ENCODE results near the gene IMPDH1. TPM values are rescaled to one million over a fixed set of nuclear protein-coding genes. Genes with fewer than 3 reads are reported as not detected.

Gene IMPDH1
- total RNA-seq, 2 experiments from 2014 or later: 52.9 to 57.7 TPM

GRCh38 chr7:128431754-128432153 is 22.0 kb upstream of the IMPDH1 start:
- Mint-ChIP-seq H3K4me1 (ENCODE audit: low read depth) (no peaks in the 10 kb centered on the region), H3K27me3 (peaks cover 12% of the 10 kb centered on the region), H3K4me3 (no peak overlapping the region), H3K9me3 (no peaks in the 10 kb centered on the region), H3K27ac (no peak overlapping the region), H3K36me3 (no peaks in the 10 kb centered on the region)
- intact Hi-C loops (cut with micrococcal nuclease): no loop called here
- DNase-seq: no peak
- CTCF ChIA-PET: interaction anchor here (1.1 to 2.6 kb wide), 3 partner anchors 24 to 31 kb away, joined by 3 to 24 read pairs (median 4); partner anchors contain the start of gene HILPDA
- POLR2A ChIA-PET: no interaction called here

- Mint-ChIP-seq H3K4me1 (ENCODE audit: low read depth) (no peaks in the 10 kb centered on the region), H3K9me3 (no peaks in the 10 kb centered on the region), H3K4me3 (no peak overlapping the region), H3K27ac (no peak overlapping the region), H3K36me3 (no peaks in the 10 kb centered on the region), H3K27me3 (peaks cover 12% of the 10 kb centered on the region)
- no peak for DNase-seq
- ChIA-PET POLR2A (no interaction called here), CTCF (interaction anchor here (1.3 to 8.9 kb wide), 3 partner anchors 17 to 29 kb away, joined by 4 to 381 read pairs (median 24); no protein-coding TSS in a partner anchor)
- intact Hi-C loops (cut with micrococcal nuclease): no loop called here
These were observed 21.4 kb upstream of the IMPDH1 start for GRCh38 chr7:128431221-128431620.

- Mint-ChIP-seq H3K9me3 (no peaks in the 10 kb centered on the region), H3K27ac (no peak overlapping the region), H3K4me3 (no peak overlapping the region), H3K27me3 (peaks cover 12% of the 10 kb centered on the region), H3K36me3 (no peaks in the 10 kb centered on the region), H3K4me1 (ENCODE audit: low read depth) (no peaks in the 10 kb centered on the region)
- ChIA-PET CTCF (interaction anchor here (1.3 to 8.9 kb wide), 3 partner anchors 18 to 45 kb away, joined by 4 to 381 read pairs (median 45); partner anchors contain the start of gene METTL2B), POLR2A (no interaction called here)
- intact Hi-C loops (cut with micrococcal nuclease): no loop called here
- no peak for DNase-seq
These were observed 20.4 kb upstream of the IMPDH1 start for GRCh38 chr7:128430207-128430606.

- H3K9me3 Mint-ChIP-seq: no peaks in the 10 kb centered on the region
- POLR2A ChIA-PET: interaction anchor here (1.1 to 1.3 kb wide), 2 partner anchors 33 to 34 kb away, joined by 4 to 7 read pairs; no protein-coding TSS in a partner anchor
- peak; percentile 30 for DNase-seq
- H3K4me3 Mint-ChIP-seq: no peak overlapping the region
- intact Hi-C loops (cut with micrococcal nuclease): loop anchor here (1.0 to 10.0 kb wide), 3 partner anchors 32 to 455 kb away; partner anchors contain the start of gene ATP6V1F
- peaks cover 9% of the 10 kb centered on the region for H3K27me3 Mint-ChIP-seq
- no peaks in the 10 kb centered on the region for H3K36me3 Mint-ChIP-seq
- no peaks in the 10 kb centered on the region for H3K4me1 Mint-ChIP-seq (ENCODE audit: low read depth)
- no peak overlapping the region for H3K27ac Mint-ChIP-seq
- CTCF ChIA-PET: interaction anchor here (0.7 to 8.9 kb wide), 29 partner anchors 9 to 459 kb away, joined by 3 to 381 read pairs (median 7); partner anchors contain the start of genes HILPDA, IMPDH1, METTL2B and RBM28
These were observed 17.6 kb upstream of the IMPDH1 start for GRCh38 chr7:128427289-128427891.

GRCh38 chr7:128425850-128426249 is 16.1 kb upstream of the IMPDH1 start:
- no peaks in the 10 kb centered on the region for H3K9me3 Mint-ChIP-seq
- no peaks in the 10 kb centered on the region for H3K36me3 Mint-ChIP-seq
- ChIA-PET CTCF (interaction anchor here (0.7 to 8.9 kb wide), 29 partner anchors 11 to 542 kb away, joined by 3 to 381 read pairs (median 6); partner anchors contain the start of genes HILPDA, IMPDH1, METTL2B and RBM28), POLR2A (interaction anchor here (1.2 kb wide), 1 partner anchor 21 kb away, joined by 5 read pairs; no protein-coding TSS in a partner anchor)
- peak; percentile 89 for DNase-seq
- intact Hi-C loops (cut with micrococcal nuclease): loop anchor here (1.0 to 10.0 kb wide), 5 partner anchors 16 to 456 kb away; partner anchors contain the start of gene ATP6V1F
- H3K4me1 Mint-ChIP-seq (ENCODE audit: low read depth): no peaks in the 10 kb centered on the region
- no peak overlapping the region for H3K27ac Mint-ChIP-seq
- H3K27me3 Mint-ChIP-seq: peaks cover 9% of the 10 kb centered on the region
- no peak overlapping the region for H3K4me3 Mint-ChIP-seq

GRCh38 chr7:128424686-128425275 is 15.0 kb upstream of the IMPDH1 start:
- no peaks in the 10 kb centered on the region for H3K36me3 Mint-ChIP-seq
- no peaks in the 10 kb centered on the region for H3K4me1 Mint-ChIP-seq (ENCODE audit: low read depth)
- H3K27me3 Mint-ChIP-seq: peaks cover 9% of the 10 kb centered on the region
- ChIA-PET CTCF (interaction anchor here (0.7 to 8.9 kb wide), 20 partner anchors 12 to 134 kb away, joined by 3 to 381 read pairs (median 18); partner anchors contain the start of genes HILPDA, IMPDH1, METTL2B and RBM28), POLR2A (interaction anchor here (1.2 kb wide), 1 partner anchor 20 kb away, joined by 5 read pairs; no protein-coding TSS in a partner anchor)
- H3K4me3 Mint-ChIP-seq: no peak overlapping the region
- intact Hi-C loops (cut with micrococcal nuclease): loop anchor here (1.0 to 10.0 kb wide), 5 partner anchors 14 to 458 kb away; partner anchors contain the start of gene ATP6V1F
- no peak for DNase-seq
- H3K27ac Mint-ChIP-seq: no peak overlapping the region
- no peaks in the 10 kb centered on the region for H3K9me3 Mint-ChIP-seq

GRCh38 chr7:128422842-128423241 is 13.1 kb upstream of the IMPDH1 start:
- ChIA-PET CTCF (interaction anchor here (0.9 to 8.9 kb wide), 6 partner anchors 11 to 75 kb away, joined by 3 to 381 read pairs (median 4); partner anchors contain the start of genes HILPDA and IMPDH1), POLR2A (no interaction called here)
- H3K36me3 Mint-ChIP-seq: no peaks in the 10 kb centered on the region
- DNase-seq: no peak
- no peak overlapping the region for H3K4me3 Mint-ChIP-seq
- H3K9me3 Mint-ChIP-seq: no peaks in the 10 kb centered on the region
- no peak overlapping the region for H3K27ac Mint-ChIP-seq
- H3K27me3 Mint-ChIP-seq: no peaks in the 10 kb centered on the region
- H3K4me1 Mint-ChIP-seq (ENCODE audit: low read depth): no peaks in the 10 kb centered on the region
- intact Hi-C loops (cut with micrococcal nuclease): loop anchor here (10.0 kb wide), 1 partner anchor 442 kb away; the partner anchor contains the start of gene ATP6V1F

GRCh38 chr7:128422037-128422436 is 12.3 kb upstream of the IMPDH1 start:
- no peaks in the 10 kb centered on the region for H3K27me3 Mint-ChIP-seq
- POLR2A ChIA-PET: no interaction called here
- DNase-seq: no peak
- H3K4me1 Mint-ChIP-seq (ENCODE audit: low read depth): no peaks in the 10 kb centered on the region
- intact Hi-C loops (cut with micrococcal nuclease): loop anchor here (10.0 kb wide), 1 partner anchor 443 kb away; the partner anchor contains the start of gene ATP6V1F
- H3K4me3 Mint-ChIP-seq: no peak overlapping the region
- CTCF ChIA-PET: interaction anchor here (1.0 to 8.9 kb wide), 2 partner anchors 38 to 74 kb away, joined by 4 to 381 read pairs; no protein-coding TSS in a partner anchor
- no peaks in the 10 kb centered on the region for H3K9me3 Mint-ChIP-seq
- H3K36me3 Mint-ChIP-seq: no peaks in the 10 kb centered on the region
- H3K27ac Mint-ChIP-seq: no peak overlapping the region

GRCh38 chr7:128421384-128421783 is 11.6 kb upstream of the IMPDH1 start:
- ChIA-PET CTCF (no interaction called here), POLR2A (no interaction called here)
- Mint-ChIP-seq H3K27me3 (no peaks in the 10 kb centered on the region), H3K36me3 (no peaks in the 10 kb centered on the region), H3K9me3 (no peaks in the 10 kb centered on the region), H3K4me1 (ENCODE audit: low read depth) (no peaks in the 10 kb centered on the region), H3K27ac (no peak overlapping the region), H3K4me3 (no peak overlapping the region)
- intact Hi-C loops (cut with micrococcal nuclease): loop anchor here (10.0 kb wide), 1 partner anchor 443 kb away; the partner anchor contains the start of gene ATP6V1F
- no peak for DNase-seq

- no peaks in the 10 kb centered on the region for H3K9me3 Mint-ChIP-seq
- no peak overlapping the region for H3K4me3 Mint-ChIP-seq
- no peak for DNase-seq
- H3K4me1 Mint-ChIP-seq (ENCODE audit: low read depth): no peaks in the 10 kb centered on the region
- no peak overlapping the region for H3K27ac Mint-ChIP-seq
- H3K27me3 Mint-ChIP-seq: no peaks in the 10 kb centered on the region
- ChIA-PET POLR2A (no interaction called here), CTCF (no interaction called here)
- intact Hi-C loops (cut with micrococcal nuclease): loop anchor here (10.0 kb wide), 1 partner anchor 444 kb away; the partner anchor contains the start of gene ATP6V1F
- no peaks in the 10 kb centered on the region for H3K36me3 Mint-ChIP-seq
These were observed 11.0 kb upstream of the IMPDH1 start for GRCh38 chr7:128420773-128421172.

- intact Hi-C loops (cut with micrococcal nuclease): no loop called here
- H3K27me3 Mint-ChIP-seq: no peaks in the 10 kb centered on the region
- no peaks in the 10 kb centered on the region for H3K9me3 Mint-ChIP-seq
- H3K4me1 Mint-ChIP-seq (ENCODE audit: low read depth): no peaks in the 10 kb centered on the region
- H3K36me3 Mint-ChIP-seq: no peaks in the 10 kb centered on the region
- H3K4me3 Mint-ChIP-seq: no peak overlapping the region
- no peak for DNase-seq
- CTCF ChIA-PET: interaction anchor here (0.6 to 4.6 kb wide), 6 partner anchors 9 to 42 kb away, joined by 3 to 33 read pairs (median 6); no protein-coding TSS in a partner anchor
- H3K27ac Mint-ChIP-seq: no peak overlapping the region
- POLR2A ChIA-PET: no interaction called here
These were observed 9.5 kb upstream of the IMPDH1 start for GRCh38 chr7:128419257-128419656.

GRCh38 chr7:128417071-128417470 is 7.3 kb upstream of the IMPDH1 start:
- DNase-seq: no peak
- Mint-ChIP-seq H3K27ac (no peak overlapping the region), H3K4me1 (ENCODE audit: low read depth) (no peaks in the 10 kb centered on the region), H3K4me3 (no peak overlapping the region), H3K27me3 (no peaks in the 10 kb centered on the region), H3K36me3 (no peaks in the 10 kb centered on the region), H3K9me3 (no peaks in the 10 kb centered on the region)
- intact Hi-C loops (cut with micrococcal nuclease): no loop called here
- ChIA-PET CTCF (interaction anchor here (1.1 to 11.6 kb wide), 3 partner anchors 9 to 44 kb away, joined by 3 to 144 read pairs (median 33); no protein-coding TSS in a partner anchor), POLR2A (no interaction called here)
